ENCODE measurements around the gene SEC24C.
"Not testable (repeated sequence)": the region's sequence is repeated elsewhere in the genome, so short reads cannot be mapped to it uniquely, and the experiment has no call there.

Gene SEC24C

GRCh38 chr10:73791871-73792400 is 47.8 kb downstream of the SEC24C start:
- no peak for DNase-seq

- no peak for DNase-seq
Measured at GRCh38 chr10:73793456-73793855, 49.3 kb downstream of the SEC24C start.

GRCh38 chr10:73795491-73795890 is 51.3 kb downstream of the SEC24C start:
- DNase-seq = not testable (repeated sequence)

- DNase-seq = not testable (repeated sequence)
Measured at GRCh38 chr10:73796035-73796434, 51.9 kb downstream of the SEC24C start.

- no peak for DNase-seq
Measured at GRCh38 chr10:73796766-73797165, 52.6 kb downstream of the SEC24C start.

GRCh38 chr10:73797324-73798025 is 53.3 kb downstream of the SEC24C start:
- DNase-seq = no peak

- no peak for DNase-seq
Measured at GRCh38 chr10:73798087-73798486, 53.9 kb downstream of the SEC24C start.

- no peak for DNase-seq
Measured at GRCh38 chr10:73798927-73799560, 54.9 kb downstream of the SEC24C start.

GRCh38 chr10:73799899-73800559 is 55.9 kb downstream of the SEC24C start:
- no peak for DNase-seq

- peak in 28 of 56 donors; percentile 11 to 77 (median 42) for DNase-seq
Measured at GRCh38 chr10:73800560-73801252, 56.5 kb downstream of the SEC24C start.

- DNase-seq = peak in 1 of 56 donors; percentile 43
Measured at GRCh38 chr10:73801253-73801590, 57.0 kb downstream of the SEC24C start.

GRCh38 chr10:73802276-73802991 is 58.3 kb downstream of the SEC24C start:
- DNase-seq = no peak

GRCh38 chr10:73803680-73804286 is 59.6 kb downstream of the SEC24C start:
- no peak for DNase-seq

- DNase-seq = no peak
Measured at GRCh38 chr10:73806176-73806950, 62.2 kb downstream of the SEC24C start.

GRCh38 chr10:73807471-73807870 is 63.3 kb downstream of the SEC24C start:
- DNase-seq = no peak

GRCh38 chr10:73808021-73808815 is 64.0 kb downstream of the SEC24C start:
- no peak for DNase-seq

GRCh38 chr10:73809061-73809818 is 65.1 kb downstream of the SEC24C start:
- no peak for DNase-seq

- DNase-seq = no peak
Measured at GRCh38 chr10:73810358-73810734, 66.2 kb downstream of the SEC24C start.
